GM20431 (cell line): ENCODE results near the gene FAR2.

Experiments
- in situ Hi-C: fragments of 300-500 bp; cut with MseI, MboI; formaldehyde crosslinking; loops from one replicate; pipeline ENCODE4 v1.15.0; 2020; ENCODE audit warnings: low sequenced_read_pairs; ENCODE audit not compliant: unreplicated experiment

The FAR2 gene

DNA sequence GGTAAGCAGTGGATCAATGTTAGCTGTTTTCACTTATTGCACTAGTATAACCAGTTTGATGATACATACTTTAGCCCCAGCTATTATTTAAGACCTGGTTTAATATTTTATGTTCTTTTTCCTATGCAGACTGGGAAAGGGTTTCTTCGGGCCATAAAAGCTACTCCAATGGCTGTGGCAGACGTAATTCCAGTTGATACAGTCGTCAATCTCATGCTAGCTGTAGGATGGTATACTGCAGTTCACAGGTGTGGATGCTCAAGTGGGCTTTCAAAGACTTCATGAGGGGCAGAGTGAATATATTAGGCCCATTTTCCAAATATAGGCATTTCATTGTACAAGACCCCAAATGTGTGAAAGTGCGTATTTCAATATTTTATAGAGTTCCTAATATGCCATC lies 161.8 kb downstream of the FAR2 start:
- in situ Hi-C loops, result loop anchor here (10.0 kb wide), 1 partner anchor 226 kb away; no protein-coding TSS in a partner anchor

DNA sequence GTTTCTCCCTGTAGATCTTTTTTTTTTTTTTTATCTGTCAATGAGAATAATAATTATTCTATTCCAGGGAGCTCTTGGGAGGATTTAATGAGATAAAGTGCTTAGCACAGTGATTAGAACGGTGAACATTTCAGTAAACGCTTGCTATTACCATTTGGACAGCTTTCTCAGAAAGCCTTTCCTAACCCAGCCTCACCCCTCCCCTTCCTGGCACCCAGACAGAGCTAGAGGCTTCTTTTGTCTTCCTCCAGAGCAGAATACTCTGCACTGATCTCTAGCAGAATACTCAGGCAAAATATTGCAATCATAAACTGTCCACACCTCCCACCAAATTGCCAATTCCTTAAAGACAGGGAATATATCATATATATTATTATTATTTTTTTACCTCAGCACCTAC lies 165.3 kb downstream of the FAR2 start:
- in situ Hi-C loops, result loop anchor here (10.0 kb wide), 1 partner anchor 230 kb away; no protein-coding TSS in a partner anchor

DNA sequence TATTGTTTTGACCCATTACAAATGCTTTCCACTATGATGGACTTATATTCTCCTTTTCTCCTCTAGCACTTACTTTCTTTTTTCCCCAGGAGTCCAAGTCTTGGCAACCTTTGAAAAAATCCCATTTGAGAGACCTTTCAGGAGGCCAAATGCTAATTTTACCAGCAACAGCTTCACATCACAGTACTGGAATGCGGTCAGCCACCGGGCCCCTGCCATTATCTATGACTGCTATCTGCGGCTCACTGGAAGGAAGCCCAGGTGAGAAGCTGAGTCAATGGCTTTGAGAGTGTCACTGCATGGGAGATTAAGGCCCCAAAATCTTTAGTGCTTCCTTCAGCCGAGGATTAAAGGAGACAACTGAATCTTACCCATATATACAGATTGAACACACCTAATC lies 167.7 kb downstream of the FAR2 start:
- in situ Hi-C loops, result loop anchor here (10.0 kb wide), 1 partner anchor 232 kb away; no protein-coding TSS in a partner anchor

- in situ Hi-C loops, result loop anchor here (10.0 kb wide), 1 partner anchor 233 kb away; no protein-coding TSS in a partner anchor
Measured at GRCh38 chr12:29317556-29318363, 168.7 kb downstream of the FAR2 start.

DNA sequence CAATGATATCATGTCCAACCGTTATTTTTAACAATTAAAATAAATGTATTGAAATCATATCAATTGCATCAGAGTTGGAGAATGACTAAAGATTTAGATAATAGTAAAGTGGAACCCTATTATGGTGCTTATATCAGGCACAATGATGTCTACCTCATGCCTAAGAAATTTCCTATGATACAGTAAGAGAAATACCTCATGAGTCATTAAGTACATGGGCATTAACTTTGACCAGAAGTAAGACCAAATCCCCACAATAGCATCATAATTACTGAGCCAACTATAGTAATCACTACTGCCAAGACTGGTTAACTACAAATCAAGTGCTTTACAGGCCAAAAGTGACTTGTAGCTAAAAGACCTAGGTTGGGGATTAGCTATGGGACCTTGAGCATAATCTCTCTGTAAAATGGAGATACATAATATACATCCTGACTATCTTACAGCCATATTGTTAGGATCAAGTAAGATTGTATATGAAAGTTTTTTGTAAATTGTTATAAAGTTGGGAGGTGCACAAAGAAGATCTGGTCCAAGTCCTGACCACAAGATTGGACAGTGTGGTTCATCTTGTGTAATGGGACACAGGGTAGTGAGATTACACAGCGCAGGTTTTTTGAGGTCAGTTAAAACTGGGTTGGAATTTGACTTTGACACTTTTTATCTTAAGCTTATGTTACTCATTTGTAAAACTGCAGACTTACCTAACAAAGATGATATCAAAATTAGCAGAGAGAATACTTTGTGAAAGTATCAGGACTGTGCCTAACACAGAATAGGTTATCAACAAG lies 171.4 kb downstream of the FAR2 start:
- in situ Hi-C loops, result no loop called here

- in situ Hi-C loops, result no loop called here
Measured at GRCh38 chr12:29322157-29322556, 173.1 kb downstream of the FAR2 start.

GRCh38 chr12:29329411-29329810 lies 180.3 kb downstream of the FAR2 start:
- in situ Hi-C loops, result no loop called here

DNA sequence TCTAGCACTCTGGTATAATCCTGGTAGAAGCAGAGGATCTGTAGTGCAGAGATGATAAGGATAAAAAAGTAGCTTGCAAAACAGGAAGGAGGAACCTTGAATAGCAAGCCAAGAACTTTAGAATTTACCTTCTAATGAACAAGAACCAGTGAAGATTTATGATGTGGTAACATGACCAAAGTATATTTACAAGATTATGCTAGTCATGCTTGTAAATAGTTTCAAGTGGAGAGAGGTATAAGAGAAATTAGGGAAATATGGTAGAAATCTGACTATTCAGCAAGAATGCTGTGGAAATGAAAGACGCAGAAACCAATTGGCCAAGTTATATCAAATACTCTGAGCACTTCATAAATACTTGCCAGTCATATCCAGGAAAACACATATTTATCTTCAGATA lies 184.1 kb downstream of the FAR2 start:
- in situ Hi-C loops, result no loop called here

DNA sequence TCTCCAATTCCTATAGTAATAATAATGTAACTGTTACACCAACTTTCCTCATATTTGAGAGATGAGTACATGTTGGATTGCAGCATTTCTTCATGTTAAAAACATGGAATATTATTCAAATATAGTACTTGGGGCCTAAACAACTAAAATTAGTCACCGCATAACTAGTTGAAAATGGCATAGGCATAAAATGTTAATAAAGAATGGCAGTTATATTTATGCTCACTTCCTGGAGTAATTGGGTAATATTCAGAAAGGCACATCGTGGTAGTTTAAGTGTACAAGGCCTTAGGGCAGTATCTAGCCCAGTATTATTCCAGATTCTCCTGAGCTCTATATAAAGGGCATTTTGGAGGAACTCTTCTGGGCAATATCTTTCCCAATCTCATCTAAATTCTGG lies 185.9 kb downstream of the FAR2 start:
- in situ Hi-C loops, result no loop called here

GRCh38 chr12:29337325-29337724 lies 188.2 kb downstream of the FAR2 start:
- in situ Hi-C loops, result no loop called here

GRCh38 chr12:29343022-29343799 lies 194.1 kb downstream of the FAR2 start:
- in situ Hi-C loops, result no loop called here

- in situ Hi-C loops, result no loop called here
Measured at GRCh38 chr12:29346769-29347421, 197.8 kb downstream of the FAR2 start.

DNA sequence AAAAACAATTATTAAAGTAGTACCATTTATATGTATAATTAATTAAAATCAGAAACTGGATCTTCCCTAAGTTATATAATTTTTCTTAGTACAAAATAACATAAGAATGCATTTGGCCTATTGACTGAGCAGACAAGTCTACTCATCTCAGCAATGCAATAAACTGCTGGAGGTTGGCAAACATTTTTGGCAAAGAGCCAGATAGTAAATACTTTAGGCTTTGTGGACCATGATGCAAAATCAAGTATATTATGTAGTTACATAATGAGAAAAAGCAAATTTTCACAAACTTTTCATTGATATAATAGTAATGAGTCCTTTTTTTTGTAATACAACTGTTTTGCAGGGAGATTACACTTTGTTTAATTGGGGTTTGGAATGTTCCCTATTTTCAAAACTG lies 201.0 kb downstream of the FAR2 start:
- in situ Hi-C loops, result no loop called here

DNA sequence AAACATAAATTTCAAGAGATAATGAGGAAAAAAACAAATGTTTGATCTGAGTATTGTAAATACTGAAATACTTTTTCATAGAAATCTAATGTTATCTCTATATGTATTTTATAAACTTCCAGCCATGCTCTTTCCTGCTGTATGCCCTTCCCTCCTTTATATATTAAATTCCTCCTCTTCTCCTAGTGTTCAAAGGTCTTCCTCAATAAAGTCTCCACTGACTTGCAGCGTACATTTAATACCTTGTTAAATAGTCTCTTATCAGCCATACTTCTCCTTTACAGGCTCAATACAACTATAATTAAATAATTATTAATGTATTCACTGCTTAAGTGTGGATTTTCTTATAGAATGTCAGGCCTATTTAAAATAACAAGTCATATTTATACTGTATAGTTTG lies 205.9 kb downstream of the FAR2 start:
- in situ Hi-C loops, result no loop called here

GRCh38 chr12:29365091-29365490 lies 216.0 kb downstream of the FAR2 start:
- in situ Hi-C loops, result no loop called here

GRCh38 chr12:29374012-29374411 lies 224.9 kb downstream of the FAR2 start:
- in situ Hi-C loops, result no loop called here

- in situ Hi-C loops, result no loop called here
Measured at GRCh38 chr12:29374913-29375312, 225.8 kb downstream of the FAR2 start.

- in situ Hi-C loops, result no loop called here
Measured at GRCh38 chr12:29376118-29376517, 227.0 kb downstream of the FAR2 start.

DNA sequence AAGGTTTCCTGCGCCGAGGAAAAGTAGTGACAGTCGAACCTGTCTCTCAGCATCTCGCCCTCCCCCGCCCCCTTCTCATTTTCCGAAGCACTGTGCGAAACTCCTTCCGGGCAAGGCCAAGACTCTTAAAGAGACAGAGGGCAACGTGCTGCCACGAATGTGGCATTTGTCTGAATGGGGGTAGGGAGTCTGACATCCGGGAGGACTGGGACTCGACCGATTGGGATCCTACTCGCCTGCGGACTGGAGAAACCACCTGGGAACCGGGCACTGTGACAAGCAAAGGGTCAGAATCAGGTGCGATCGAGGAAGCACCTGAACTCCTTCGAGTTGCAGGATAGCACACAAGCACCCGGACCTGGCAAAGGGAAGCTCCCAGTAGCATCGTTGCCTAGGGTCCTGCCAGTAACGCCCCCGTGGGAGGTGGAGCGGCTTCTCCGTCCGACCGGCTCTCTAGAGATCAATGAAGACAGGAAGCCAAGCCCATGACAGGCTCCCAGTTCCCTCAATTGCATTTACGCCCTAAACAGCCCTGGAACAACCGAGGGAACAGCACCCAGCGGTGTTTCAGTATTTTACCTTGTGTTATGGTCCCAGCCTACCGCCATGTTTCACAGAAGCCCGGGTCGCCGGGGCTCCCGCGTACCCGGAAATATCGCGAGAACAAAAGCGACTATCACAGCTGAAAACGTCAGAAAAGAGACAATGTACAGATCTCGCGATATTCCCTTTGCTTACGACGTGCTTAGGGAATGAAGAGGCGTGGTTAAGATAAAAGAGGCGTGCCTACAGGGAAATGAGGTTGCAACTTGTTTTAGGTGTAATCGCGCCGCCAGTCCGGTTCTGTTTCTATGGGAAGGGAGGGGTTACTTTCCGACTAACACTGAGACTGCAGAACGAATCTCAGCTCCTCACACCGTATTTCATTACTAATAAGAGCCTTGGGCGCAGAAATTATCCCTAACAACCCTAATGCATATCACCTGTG lies 231.8 kb downstream of the FAR2 start, which contains the start of gene ERGIC2:
Gene ERGIC2 (minus strand): TSS at position 637 of the 988 bp plus-strand sequence. CDS start 9,539 bp downstream, outside the sequence.
- in situ Hi-C loops, result no loop called here
